H1 (cell line): ENCODE results near the gene SPTBN5. TPM values are rescaled to one million over a fixed set of nuclear protein-coding genes. Genes with fewer than 3 reads are reported as not detected.

Source experiments
- CTCF ChIA-PET: fragments of 300-600 bp; sonication (Branson Sonifier 250); formaldehyde crosslinking; loops from one replicate; lab custom pipeline; 2021; ENCODE audit not compliant: partially characterized antibody; lab: Charles Lee
- POLR2A ChIA-PET: fragments of 300-600 bp; sonication (Branson Sonifier 250); formaldehyde crosslinking; loops from one replicate; lab custom pipeline; 2021; ENCODE audit warnings: inconsistent platforms; ENCODE audit not compliant: partially characterized antibody; lab: Charles Lee
- DNase-seq, 2 experiments: peaks; one replicate each; pipeline versions ENCODE4 v3.0.0 to v3.0.0-alpha.2; 2010 to 2022; ENCODE audit warnings: low spot score in 2 of 2, low read depth in 1 of 2, mixed read lengths in 1 of 2
- FAIRE-seq: peaks from 2 replicates; lab custom pipeline; 2011; peaks lifted over from hg19 to GRCh38; lab: Jason Lieb, UNC
- H2AFZ ChIP-seq: 2 replicates; pipeline ENCODE4 v1.8.1; 2012; ENCODE audit warnings: low read length, inconsistent platforms
- H2AK5ac ChIP-seq: 2 replicates; pipeline ENCODE4 v1.6.1; 2013; ENCODE audit warnings: low read depth, low read length
- H2BK120ac ChIP-seq: replicated peaks from 2 replicates; pipeline ENCODE3; 2013; ENCODE audit warnings: low read depth, low read length, inconsistent platforms
- H2BK12ac ChIP-seq: 2 replicates; pipeline ENCODE4 v1.6.1; 2013; ENCODE audit warnings: low read depth, low read length
- H2BK15ac ChIP-seq: 2 replicates; pipeline ENCODE4 v1.6.1; 2013; ENCODE audit warnings: low read length
- H2BK20ac ChIP-seq: 2 replicates; pipeline ENCODE4 v1.6.1; 2013; ENCODE audit warnings: low read length
- H2BK5ac ChIP-seq: 2 replicates; pipeline ENCODE4 v1.6.1; 2013; ENCODE audit warnings: low read depth, low read length
- H3K14ac ChIP-seq: 2 replicates; pipeline ENCODE4 v1.6.1; 2013; ENCODE audit warnings: inconsistent platforms; ENCODE audit not compliant: insufficient read length
- H3K18ac ChIP-seq: 2 replicates; pipeline ENCODE4 v1.6.1; 2013; ENCODE audit warnings: low read length; ENCODE audit errors: extremely low read depth
- H3K23ac ChIP-seq: 2 replicates; pipeline ENCODE4 v1.6.1; 2013; ENCODE audit warnings: inconsistent platforms; ENCODE audit not compliant: insufficient read length
- H3K23me2 ChIP-seq: 2 replicates; pipeline ENCODE4 v1.6.1; 2013; ENCODE audit warnings: low read depth, low read length
- H3K27ac ChIP-seq: 2 replicates; pipeline ENCODE4 v1.6.1; 2011; ENCODE audit warnings: low read depth, low read length, inconsistent platforms
- H3K27me3 ChIP-seq, 4 experiments: replicated peaks in 1 of 4; 1 replicate in 1 of 4; 2 replicates in 3 of 4; pipeline versions ENCODE4 v1.6.1 to v1.8.1; 2011 to 2013; ENCODE audit warnings: low read length in 3 of 4, mild to moderate bottlenecking in 3 of 4, inconsistent platforms in 2 of 4, mixed read lengths in 2 of 4, moderate library complexity in 1 of 4; ENCODE audit not compliant: control insufficient read depth in 3 of 4, insufficient read depth in 3 of 4; ENCODE audit errors: extremely low read depth in 1 of 4
- H3K36me3 ChIP-seq, 4 experiments: 2 replicates each; pipeline versions ENCODE4 v1.6.1 to v1.8.1; 2011 to 2013; ENCODE audit warnings: mild to moderate bottlenecking in 4 of 4, low read length in 3 of 4, moderate library complexity in 2 of 4, control low read depth in 1 of 4, inconsistent platforms in 1 of 4; ENCODE audit not compliant: insufficient read depth in 4 of 4, control insufficient read depth in 2 of 4
- H3K4ac ChIP-seq: replicated peaks from 2 replicates; pipeline ENCODE3; 2013; ENCODE audit warnings: low read length, low read depth, mixed read lengths, inconsistent platforms; ENCODE audit not compliant: insufficient read length
- H3K4me1 ChIP-seq, 4 experiments: replicated peaks in 1 of 4; 1 replicate in 1 of 4; 2 replicates in 3 of 4; pipeline versions ENCODE4 v1.6.1 to v1.8.1; 2011 to 2013; ENCODE audit warnings: low read length in 3 of 4, inconsistent platforms in 2 of 4, mixed read lengths in 1 of 4; ENCODE audit not compliant: insufficient read depth in 4 of 4, control insufficient read depth in 3 of 4
- H3K4me2 ChIP-seq, 2 experiments: 2 replicates each; pipeline versions ENCODE4 v1.6.1 to v1.8.1; 2011 to 2013; ENCODE audit warnings: low read depth in 2 of 2, low read length in 2 of 2, control low read depth in 1 of 2, inconsistent platforms in 1 of 2, mild to moderate bottlenecking in 1 of 2; ENCODE audit not compliant: insufficient read depth in 1 of 2
- H3K4me3 ChIP-seq, 4 experiments: fragments of 200-600, 300-600 bp in 1 of 4; sonication (generic), shearing (Covaris generic), sonication (Bioruptor Twin) in 1 of 4; 2 replicates each; pipeline versions ENCODE4 v1.5.1 to v1.8.1; 2011 to 2016; ENCODE audit warnings: low read length in 4 of 4, low read depth in 3 of 4, control low read depth in 2 of 4, inconsistent platforms in 2 of 4, mild to moderate bottlenecking in 2 of 4, mixed read lengths in 1 of 4, moderate library complexity in 1 of 4; ENCODE audit not compliant: insufficient read depth in 2 of 4; ENCODE audit errors: extremely low read depth in 1 of 4
- H3K56ac ChIP-seq: replicated peaks from 2 replicates; pipeline ENCODE3; 2013; ENCODE audit warnings: low read depth, mild to moderate bottlenecking, mixed read lengths, low read length, inconsistent platforms; ENCODE audit not compliant: insufficient read length
- H3K79me1 ChIP-seq: 2 replicates; pipeline ENCODE4 v1.6.1; 2013; ENCODE audit warnings: low read depth, low read length, control low read depth
- H3K79me2 ChIP-seq, 2 experiments: 2 replicates each; pipeline versions ENCODE4 v1.6.1 to v1.8.1; 2012 to 2013; ENCODE audit warnings: low read length in 2 of 2, mild to moderate bottlenecking in 2 of 2, inconsistent platforms in 1 of 2; ENCODE audit not compliant: insufficient read depth in 2 of 2, control insufficient read depth in 1 of 2
- H3K9ac ChIP-seq, 4 experiments: replicated peaks in 1 of 4; 1 replicate in 1 of 4; 2 replicates in 3 of 4; pipeline versions ENCODE4 v1.6.1 to v1.8.1; 2011 to 2013; ENCODE audit warnings: low read depth in 3 of 4, low read length in 3 of 4, control low read depth in 2 of 4, mild to moderate bottlenecking in 2 of 4, moderate library complexity in 2 of 4, inconsistent platforms in 1 of 4; ENCODE audit errors: extremely low read depth in 1 of 4
- H3K9me3 ChIP-seq, 2 experiments: 2 replicates each; pipeline versions ENCODE4 v1.6.1 to v1.8.1; 2012 to 2013; ENCODE audit warnings: mild to moderate bottlenecking in 2 of 2, moderate library complexity in 2 of 2, control low read depth in 1 of 2, inconsistent platforms in 1 of 2, low read depth in 1 of 2, low read length in 1 of 2, mixed read lengths in 1 of 2; ENCODE audit not compliant: insufficient read depth in 2 of 2
- H4K20me1 ChIP-seq, 2 experiments: replicated peaks in 1 of 2; 2 replicates each; pipeline versions ENCODE3 to v1.8.1; 2011 to 2013; ENCODE audit warnings: inconsistent platforms in 2 of 2, low read length in 2 of 2, mild to moderate bottlenecking in 1 of 2; ENCODE audit not compliant: insufficient read depth in 2 of 2, control insufficient read depth in 1 of 2
- H4K5ac ChIP-seq: 2 replicates; pipeline ENCODE4 v1.6.1; 2013; ENCODE audit warnings: low read length, low read depth, mixed read lengths, inconsistent platforms; ENCODE audit not compliant: insufficient read length
- H4K8ac ChIP-seq: 2 replicates; pipeline ENCODE4 v1.8.0; 2013; ENCODE audit warnings: mild to moderate bottlenecking, moderate library complexity, low read length, inconsistent platforms; ENCODE audit not compliant: insufficient read depth; ENCODE audit errors: extremely low read depth
- H4K91ac ChIP-seq: replicated peaks from 2 replicates; pipeline ENCODE3; 2013; ENCODE audit warnings: low read length, mixed read lengths, inconsistent platforms; ENCODE audit not compliant: insufficient read length
- BACH1 ChIP-seq: IDR thresholded peaks from 2 replicates; pipeline ENCODE4 v1.6.1; 2012; ENCODE audit warnings: low read length, improper control_type of control experiment
- BRCA1 ChIP-seq: IDR thresholded peaks from 2 replicates; pipeline ENCODE4 v1.6.1; 2012; ENCODE audit warnings: low read depth, low read length, improper control_type of control experiment
- SP4 ChIP-seq: IDR thresholded peaks from 2 replicates; pipeline ENCODE4 v1.6.1; 2012; ENCODE audit warnings: low read length, inconsistent platforms
- TBP ChIP-seq: IDR thresholded peaks from 2 replicates; pipeline ENCODE4 v1.6.1; 2011; ENCODE audit warnings: low read depth, low read length, improper control_type of control experiment
- WGBS, 2 experiments: shearing (Covaris generic) in 1 of 2; methylation state at CpG; one replicate each; pipeline versions ENCODE4 v1.1.6 to v1.1.7; 2013 to 2015; ENCODE audit warnings: low lambda C conversion rate in 2 of 2, mixed read lengths in 2 of 2, inconsistent platforms in 1 of 2, low coverage in 1 of 2, missing lambda C conversion rate in 1 of 2; ENCODE audit not compliant: insufficient replicate concordance in 2 of 2, insufficient coverage in 1 of 2, insufficient read length in 1 of 2; ENCODE audit errors: extremely low coverage in 1 of 2, missing lambda C conversion rate in 1 of 2; 5-methylcytosine and 5-hydroxymethylcytosine counted together
- polyA plus RNA-seq, 7 experiments: library from polyadenylated mRNA; depleted of rRNA in 3 of 7; stranded (reverse) in 5 of 7; unstranded in 2 of 7; fragments of >200 nt in 5 of 7; fragments of 200-250 nt in 2 of 7; gene quantifications; 1 replicate in 5 of 7; 2 replicates in 1 of 7; 4 replicates in 1 of 7; pipeline versions ENCODE4 v1.2.1 to v1.2.3, GENCODE V29; 2011 to 2013; ENCODE audit warnings: missing spikeins in 2 of 7, mixed read lengths in 2 of 7
- total RNA-seq: library from RNA; stranded (reverse); fragmentation: NEBNext Ultra II Directional; extraction: Animal tissue kit (Norgen Biotek cat#: 25700); gene quantifications from 2 replicates; pipeline ENCODE4 v1.2.1, GENCODE V29; 2021

Gene SPTBN5
- total and polyA plus RNA-seq, 2 of the 8 experiments (the other 6 are each of a cell fraction or from before 2014, with no cell fraction given) = 0.32 to 0.84 TPM

GRCh38 chr15:41825145-41825544 is 68.7 kb downstream of the SPTBN5 start:
- TF ChIP-seq BACH1 (no peak), TBP (no peak), SP4 (no peak), BRCA1 (no peak)
- WGBS, 2 experiments = 95% methylated on average over 10 of the region's 10 CpGs; no CpG with 5 or more reads in 1 of the 2 experiments

More at GRCh38 chr15:41825145-41825544, 68.7 kb downstream of the SPTBN5 start:
- Histone ChIP-seq H3K56ac (no peak overlapping the region), H3K4me1 (peaks cover 0 to 4% (median 2%) of the 10 kb centered on the region in 4 experiments; a peak in 4 of 7 replicates), H2BK20ac (no peak overlapping the region), H3K27me3 (peaks cover 0 to 2% (median 0%) of the 10 kb centered on the region in 4 experiments; a peak in 1 of 7 replicates), H2BK12ac (no peak overlapping the region), H4K91ac (no peak overlapping the region), H2BK120ac (no peak overlapping the region), H3K18ac (no peak overlapping the region), H3K4me3 (no peak overlapping the region), H4K20me1 (peaks cover 1 to 2% of the 10 kb centered on the region in 2 experiments), H3K23me2 (peaks cover 10% of the 10 kb centered on the region; the same call in 1 of the 2 replicates), H2BK15ac (no peak overlapping the region), H2AK5ac (no peak overlapping the region), H2AFZ (no peak overlapping the region), H3K4me2 (no peak overlapping the region), H4K5ac (no peak overlapping the region), H3K14ac (no peak overlapping the region), H3K36me3 (no peaks in the 10 kb centered on the region; a peak in 1 of 8 replicates), H3K79me2 (no peaks in the 10 kb centered on the region), H3K9ac (no peak overlapping the region), H4K8ac (no peak overlapping the region), H3K79me1 (no peaks in the 10 kb centered on the region), H3K23ac (no peak overlapping the region), H3K4ac (no peak overlapping the region), H2BK5ac (no peak overlapping the region), H3K9me3 (no peaks in the 10 kb centered on the region), H3K27ac (no peak overlapping the region)
- CTCF ChIA-PET = interaction anchor here (0.6 to 2.1 kb wide), 8 partner anchors 13 to 118 kb away, joined by 3 to 14 read pairs (median 5); partner anchors contain the start of gene MAPKBP1
- DNase-seq (no peak), FAIRE-seq (no peak)
- POLR2A ChIA-PET = interaction anchor here (0.9 to 1.7 kb wide), 2 partner anchors 16 to 52 kb away, joined by 4 read pairs; no protein-coding TSS in a partner anchor
